Measurements from ENCODE around the gene ZC3H15. TPM values are rescaled to one million over a fixed set of nuclear protein-coding genes. Genes with fewer than 3 reads are reported as not detected.

ZC3H15 gene
- total RNA-seq, 1 donor from 2014 or later: 73.1 TPM

DNA sequence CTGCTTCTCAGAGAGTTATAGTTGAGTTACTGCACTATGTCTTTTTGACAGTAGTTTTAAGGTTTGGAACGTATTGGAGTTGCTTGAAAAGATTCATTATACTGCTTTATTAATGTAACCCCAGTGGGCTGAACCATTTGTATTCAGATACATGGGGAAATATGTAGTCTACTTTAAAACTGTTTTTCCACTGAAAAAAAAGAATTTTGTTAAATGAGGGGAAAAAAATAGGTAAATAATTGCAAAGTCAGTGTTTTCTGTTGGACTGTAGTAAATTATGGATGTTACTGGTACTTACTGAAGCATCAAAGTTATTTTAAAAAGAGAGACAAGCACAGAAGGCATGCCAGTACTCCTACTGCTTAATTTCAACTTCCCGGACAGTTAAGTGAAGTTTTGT is 36.4 kb downstream of the ZC3H15 start:
- no peak for DNase-seq (ENCODE audit: low read depth, low spot score)
- H3K27ac Mint-ChIP-seq (ENCODE audit: unreplicated experiment): no peak overlapping the region
- peaks cover 10% of the 10 kb centered on the region for H3K4me1 Mint-ChIP-seq
- H3K4me3 Mint-ChIP-seq: no peak overlapping the region
- TF ChIP-seq, protein P1, sequence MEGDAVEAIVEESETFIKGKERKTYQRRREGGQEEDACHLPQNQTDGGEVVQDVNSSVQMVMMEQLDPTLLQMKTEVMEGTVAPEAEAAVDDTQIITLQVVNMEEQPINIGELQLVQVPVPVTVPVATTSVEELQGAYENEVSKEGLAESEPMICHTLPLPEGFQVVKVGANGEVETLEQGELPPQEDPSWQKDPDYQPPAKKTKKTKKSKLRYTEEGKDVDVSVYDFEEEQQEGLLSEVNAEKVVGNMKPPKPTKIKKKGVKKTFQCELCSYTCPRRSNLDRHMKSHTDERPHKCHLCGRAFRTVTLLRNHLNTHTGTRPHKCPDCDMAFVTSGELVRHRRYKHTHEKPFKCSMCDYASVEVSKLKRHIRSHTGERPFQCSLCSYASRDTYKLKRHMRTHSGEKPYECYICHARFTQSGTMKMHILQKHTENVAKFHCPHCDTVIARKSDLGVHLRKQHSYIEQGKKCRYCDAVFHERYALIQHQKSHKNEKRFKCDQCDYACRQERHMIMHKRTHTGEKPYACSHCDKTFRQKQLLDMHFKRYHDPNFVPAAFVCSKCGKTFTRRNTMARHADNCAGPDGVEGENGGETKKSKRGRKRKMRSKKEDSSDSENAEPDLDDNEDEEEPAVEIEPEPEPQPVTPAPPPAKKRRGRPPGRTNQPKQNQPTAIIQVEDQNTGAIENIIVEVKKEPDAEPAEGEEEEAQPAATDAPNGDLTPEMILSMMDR (conservative IDR thresholded peaks at IDR 0.05): no peak
- H3K27me3 Mint-ChIP-seq (ENCODE audit: low read depth): no peaks in the 10 kb centered on the region
- H3K9me3 Mint-ChIP-seq: peaks cover 14% of the 10 kb centered on the region
- peaks cover 31% of the 10 kb centered on the region for H3K36me3 Mint-ChIP-seq (ENCODE audit: low read depth)

DNA sequence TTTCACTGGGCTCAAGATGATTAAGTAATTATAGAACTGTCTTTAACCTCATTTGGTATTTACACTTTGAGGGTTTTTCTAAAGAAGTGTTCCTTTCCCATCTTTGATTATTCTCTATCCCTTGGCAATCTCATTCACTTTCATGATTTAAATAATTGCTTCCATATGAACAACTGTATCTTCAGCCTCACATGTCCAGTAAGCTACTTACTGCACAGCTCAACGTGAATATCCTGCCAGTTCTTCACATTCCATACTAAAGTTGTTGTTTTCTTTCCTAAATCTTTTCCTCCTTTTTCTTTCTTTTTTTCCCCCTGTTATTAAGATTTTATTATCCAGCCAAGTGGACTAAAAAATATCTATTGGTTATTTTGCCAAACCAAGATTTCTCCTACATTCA is 37.7 kb downstream of the ZC3H15 start:
- no peak for DNase-seq (ENCODE audit: low read depth, low spot score)
- Mint-ChIP-seq H3K4me1 (peaks cover 4% of the 10 kb centered on the region), H3K36me3 (ENCODE audit: low read depth) (peaks cover 31% of the 10 kb centered on the region), H3K9me3 (peaks cover 15% of the 10 kb centered on the region), H3K27me3 (ENCODE audit: low read depth) (no peaks in the 10 kb centered on the region), H3K27ac (ENCODE audit: unreplicated experiment) (no peak overlapping the region), H3K4me3 (no peak overlapping the region)
- TF ChIP-seq, protein P1 (conservative IDR thresholded peaks at IDR 0.05): no peak

DNA sequence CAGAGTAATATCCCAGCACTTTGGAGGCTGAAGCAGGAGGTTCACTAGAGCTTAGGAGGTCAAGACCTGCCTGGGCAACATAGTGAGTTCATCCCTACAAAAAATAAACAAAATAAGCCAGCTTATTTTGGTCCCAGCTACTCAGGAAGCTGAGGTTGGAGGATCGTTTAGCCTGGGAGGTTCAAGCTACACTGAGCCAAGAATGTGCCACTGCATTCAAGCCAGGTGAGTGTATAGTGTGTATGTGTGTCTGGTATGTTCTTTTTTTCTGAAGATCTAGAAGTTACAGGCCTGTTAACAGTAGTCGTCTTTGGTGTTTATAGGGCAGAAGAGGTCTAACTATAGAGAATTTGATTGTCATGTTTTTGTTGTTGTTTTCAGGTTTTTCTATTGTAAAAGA is 40.2 kb downstream of the ZC3H15 start:
- H3K9me3 Mint-ChIP-seq: peaks cover 15% of the 10 kb centered on the region
- no peaks in the 10 kb centered on the region for H3K27me3 Mint-ChIP-seq (ENCODE audit: low read depth)
- no peak overlapping the region for H3K27ac Mint-ChIP-seq (ENCODE audit: unreplicated experiment)
- H3K4me3 Mint-ChIP-seq: no peak overlapping the region
- H3K4me1 Mint-ChIP-seq: peaks cover 6% of the 10 kb centered on the region
- peaks cover 29% of the 10 kb centered on the region for H3K36me3 Mint-ChIP-seq (ENCODE audit: low read depth)
- TF ChIP-seq, protein P1 (conservative IDR thresholded peaks at IDR 0.05): no peak
- DNase-seq (ENCODE audit: low read depth, low spot score): no peak

DNA sequence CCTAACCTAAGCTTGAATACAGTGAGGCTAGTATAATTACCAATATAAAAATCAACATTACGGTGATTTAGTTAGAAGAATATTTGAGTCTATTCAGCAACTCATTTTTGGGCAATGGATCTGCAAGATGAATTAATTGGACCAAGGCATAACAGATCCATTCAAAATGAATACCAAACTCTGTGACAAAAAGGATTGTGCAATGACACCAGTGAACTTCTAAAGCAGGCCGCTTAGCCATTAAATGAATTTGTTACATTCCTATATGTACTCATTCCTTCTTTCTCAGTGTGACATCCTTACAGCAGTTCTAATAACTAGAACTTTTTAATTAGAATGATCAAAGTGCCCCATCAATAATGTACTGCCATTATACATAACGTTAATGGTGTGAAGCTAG is 44.3 kb downstream of the ZC3H15 start:
- Mint-ChIP-seq H3K4me3 (no peak overlapping the region), H3K9me3 (peaks cover 11% of the 10 kb centered on the region), H3K4me1 (peaks cover 32% of the 10 kb centered on the region), H3K36me3 (ENCODE audit: low read depth) (peaks cover 15% of the 10 kb centered on the region), H3K27me3 (ENCODE audit: low read depth) (no peaks in the 10 kb centered on the region), H3K27ac (ENCODE audit: unreplicated experiment) (no peak overlapping the region)
- TF ChIP-seq, protein P1 (conservative IDR thresholded peaks at IDR 0.05): no peak
- no peak for DNase-seq (ENCODE audit: low read depth, low spot score)

DNA sequence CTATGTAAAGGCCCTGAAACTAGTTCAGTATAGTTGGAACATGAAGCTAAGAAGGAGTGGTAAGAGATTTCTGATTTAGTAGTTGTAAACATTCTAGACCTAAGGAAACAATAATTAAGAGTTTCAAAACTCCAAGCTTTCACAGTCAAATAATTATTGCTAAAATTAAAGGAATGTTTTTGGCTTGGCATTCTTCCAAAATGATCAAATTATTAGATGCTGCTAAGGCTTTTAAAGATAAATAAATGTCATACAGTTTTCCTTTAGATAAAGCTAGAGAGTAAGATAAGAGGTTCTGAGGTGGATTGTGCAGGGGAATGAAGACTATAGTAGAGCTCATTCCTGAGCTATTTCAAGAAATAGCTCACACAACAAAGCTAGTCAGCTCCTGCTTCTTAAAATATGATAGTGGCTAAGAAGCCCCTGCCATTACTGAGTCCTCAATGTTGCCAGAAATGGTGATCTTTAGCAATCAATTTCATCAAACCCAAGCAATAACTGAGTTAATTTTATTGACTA is 45.3 kb downstream of the ZC3H15 start:
- Mint-ChIP-seq H3K4me1 (peaks cover 34% of the 10 kb centered on the region), H3K4me3 (no peak overlapping the region), H3K27ac (ENCODE audit: unreplicated experiment) (no peak overlapping the region), H3K27me3 (ENCODE audit: low read depth) (no peaks in the 10 kb centered on the region), H3K9me3 (peaks cover 14% of the 10 kb centered on the region), H3K36me3 (ENCODE audit: low read depth) (peaks cover 14% of the 10 kb centered on the region)
- no peak for DNase-seq (ENCODE audit: low read depth, low spot score)
- TF ChIP-seq, protein P1 (conservative IDR thresholded peaks at IDR 0.05): no peak
